Right renal cortex interstitium (tissue), 3 donors: Measurements from ENCODE around the gene DOCK7. TPM values are rescaled to one million over a fixed set of nuclear protein-coding genes. Genes with fewer than 3 reads are reported as not detected.
"Not testable (repeated sequence)": the region's sequence is repeated elsewhere in the genome, so short reads cannot be mapped to it uniquely, and the experiment has no call there.

Experiments used
- DNase-seq, 3 donors: peaks; one replicate each; pipeline ENCODE4 v3.0.0-alpha.2; 2013; ENCODE audit warnings: low read depth in 3 of 3, low spot score in 2 of 3
- polyA plus RNA-seq, 3 donors: library from polyadenylated mRNA; unstranded; fragments of 120-200 nt; gene quantifications; one replicate each; pipeline ENCODE4 v1.2.1, GENCODE V29; 2013; ENCODE audit not compliant: insufficient read length in 3 of 3

DOCK7 gene
- polyA plus RNA-seq, 3 donors, result 49.8 to 67.5 (median 56.0) TPM

DNA sequence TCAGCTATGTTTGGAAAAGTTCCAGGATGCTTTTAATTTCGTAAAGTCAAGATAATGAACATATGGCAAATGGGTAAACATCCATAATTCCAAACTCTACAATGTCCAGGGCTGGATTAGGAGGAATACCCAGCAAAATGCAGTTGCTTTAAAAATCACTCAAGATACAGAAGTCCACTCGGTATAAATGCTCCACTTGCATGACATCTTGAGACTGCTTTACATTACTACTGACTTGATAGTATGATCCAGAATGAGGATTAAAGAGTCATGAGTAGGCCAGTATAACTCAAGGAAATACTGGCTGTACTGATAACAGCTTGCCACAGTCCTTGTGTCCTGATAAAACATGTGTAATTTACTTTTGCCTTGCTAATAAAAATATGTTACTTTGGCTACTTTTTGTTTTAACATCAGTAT, 149.1 kb downstream of the DOCK7 start:
- DNase-seq, result no peak

DNA sequence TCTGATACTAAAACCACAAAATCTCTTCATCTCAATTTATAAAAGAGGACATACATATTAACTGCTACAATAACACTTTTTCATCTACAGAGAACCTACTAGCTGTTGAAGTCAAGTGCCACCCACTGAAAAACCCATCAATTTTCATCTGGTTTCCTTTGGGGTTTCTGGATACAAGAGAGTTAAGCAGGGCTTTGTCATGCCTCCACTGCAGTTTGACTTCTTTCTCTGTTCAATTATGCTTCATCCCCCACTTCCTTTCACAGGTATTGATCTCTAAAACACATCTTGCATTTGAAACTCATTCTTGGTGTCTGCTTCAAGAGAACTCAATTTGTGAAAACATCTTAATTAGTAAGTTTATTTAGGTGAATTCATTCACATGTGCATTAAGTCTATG, 151.3 kb downstream of the DOCK7 start:
- no peak for DNase-seq

DNA sequence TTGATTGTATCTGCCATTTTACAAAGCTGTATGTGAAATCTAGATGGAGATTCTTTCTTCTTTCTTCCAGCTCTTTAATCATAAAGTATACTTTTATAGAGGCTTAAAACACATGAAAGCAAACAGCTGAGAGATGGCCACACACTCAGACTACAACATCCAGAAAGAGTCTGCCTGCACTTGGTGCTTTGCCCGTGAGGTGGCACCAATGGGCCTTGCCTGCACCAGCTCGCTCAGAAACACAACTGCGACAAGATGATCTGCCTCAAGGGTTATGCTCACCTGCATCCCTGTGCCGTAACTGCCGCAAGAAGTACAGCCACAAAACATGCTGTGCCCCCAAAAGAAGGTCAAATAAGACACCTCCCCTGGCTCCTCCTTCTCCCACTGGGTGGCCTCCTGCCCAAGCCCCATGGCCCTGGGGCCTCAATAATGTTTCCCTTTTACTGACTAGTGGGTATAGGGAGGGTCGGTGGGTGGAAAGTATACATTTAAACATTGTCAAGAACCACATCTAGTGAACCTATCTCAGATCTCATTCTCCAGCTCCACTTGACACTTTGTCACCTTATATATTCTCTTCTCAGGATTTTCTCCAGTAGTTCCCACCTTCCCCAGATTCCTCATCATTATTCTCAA, 157.6 kb downstream of the DOCK7 start:
- peak in 1 of 3 donors; percentile 10 for DNase-seq

DNA sequence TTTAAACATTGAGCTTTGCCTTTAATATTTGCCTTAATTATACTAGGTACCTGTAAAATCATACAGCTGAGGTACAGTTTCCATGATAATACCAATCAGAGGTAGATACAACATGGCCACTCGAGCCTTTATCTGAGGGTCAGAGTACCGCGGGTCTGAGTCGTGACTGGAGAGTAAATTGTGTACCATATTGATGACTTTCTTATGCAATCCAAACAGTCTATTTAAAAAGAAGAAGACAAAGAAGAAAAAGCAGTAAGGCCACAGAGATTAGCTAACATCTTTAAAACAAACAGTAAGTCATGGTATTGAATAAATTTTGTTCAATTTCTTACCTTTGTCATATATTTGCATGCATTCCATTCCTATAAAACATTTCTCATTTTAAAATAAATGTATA, 159.0 kb downstream of the DOCK7 start:
- no peak for DNase-seq

DNA sequence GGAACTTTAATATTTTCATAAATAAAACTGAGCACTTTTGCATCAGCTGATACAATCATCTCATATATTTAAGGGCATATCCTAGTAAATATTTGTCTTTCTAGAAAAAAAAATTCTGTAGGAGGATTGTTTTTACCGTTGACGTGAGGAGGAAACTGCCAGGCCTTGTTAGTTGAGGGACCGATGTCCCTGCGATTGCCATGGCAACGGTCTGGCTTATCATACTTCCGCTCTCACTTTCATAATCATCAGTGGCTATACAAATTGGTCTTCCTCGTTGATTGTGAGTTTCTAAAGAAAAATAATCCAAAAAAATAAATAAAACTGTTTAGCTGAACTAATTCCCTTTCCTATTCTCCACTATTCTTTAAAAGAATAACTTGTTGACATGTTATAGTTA, 160.2 kb downstream of the DOCK7 start:
- DNase-seq, result no peak

DNA sequence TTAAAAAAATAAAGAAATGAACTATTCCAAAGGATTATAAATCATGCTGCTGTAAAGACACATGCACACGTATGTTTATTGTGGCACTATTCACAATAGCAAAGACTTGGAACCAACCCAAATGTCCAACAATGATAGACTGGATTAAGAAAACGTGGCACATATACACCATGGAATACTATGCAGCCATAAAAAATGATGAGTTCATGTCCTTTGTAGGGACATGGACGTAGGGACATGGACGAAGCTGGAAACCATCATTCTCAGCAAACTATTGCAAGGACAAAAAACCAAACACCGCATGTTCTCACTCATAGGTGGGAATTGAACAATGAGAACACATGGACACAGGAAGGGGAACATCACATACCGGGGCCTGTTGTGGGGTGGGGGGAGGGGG, 160.8 kb downstream of the DOCK7 start:
- not testable (repeated sequence) for DNase-seq

DNA sequence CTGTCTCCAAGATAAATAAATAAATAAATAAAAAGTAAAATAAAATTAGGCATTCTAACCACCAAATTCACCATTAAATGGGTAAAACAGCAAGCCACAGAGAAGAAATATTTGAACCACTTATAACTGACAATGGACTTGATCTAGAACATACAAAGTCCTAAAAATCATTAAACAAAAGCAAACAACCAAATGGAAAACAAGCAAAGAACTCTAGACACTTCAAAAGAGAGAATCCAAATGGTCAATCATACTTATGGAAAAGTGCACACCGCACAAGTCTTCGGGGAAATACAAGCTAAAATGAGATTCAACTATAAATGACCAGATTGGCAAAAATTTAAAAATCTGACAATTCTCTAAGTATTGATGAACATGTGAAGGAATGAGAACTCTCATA, 164.3 kb downstream of the DOCK7 start:
- no peak for DNase-seq

DNA sequence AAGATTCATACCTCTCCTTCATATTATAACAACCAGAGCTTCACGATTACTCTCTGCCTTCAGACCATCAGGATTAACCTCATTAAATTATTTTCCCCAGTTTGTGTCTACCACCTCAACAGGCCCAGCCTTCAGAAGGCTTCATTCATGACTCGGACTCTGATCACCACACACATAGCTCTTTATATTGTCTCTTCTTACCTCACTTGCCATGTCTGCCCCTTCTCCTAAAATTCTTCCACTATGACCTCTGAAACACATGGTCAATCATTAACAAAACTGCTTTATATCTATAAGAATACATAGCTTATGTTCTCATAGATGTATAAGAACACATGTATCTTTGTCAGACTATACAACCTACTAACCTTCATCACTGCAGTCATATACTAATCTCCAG, 171.6 kb downstream of the DOCK7 start:
- no peak for DNase-seq

DNA sequence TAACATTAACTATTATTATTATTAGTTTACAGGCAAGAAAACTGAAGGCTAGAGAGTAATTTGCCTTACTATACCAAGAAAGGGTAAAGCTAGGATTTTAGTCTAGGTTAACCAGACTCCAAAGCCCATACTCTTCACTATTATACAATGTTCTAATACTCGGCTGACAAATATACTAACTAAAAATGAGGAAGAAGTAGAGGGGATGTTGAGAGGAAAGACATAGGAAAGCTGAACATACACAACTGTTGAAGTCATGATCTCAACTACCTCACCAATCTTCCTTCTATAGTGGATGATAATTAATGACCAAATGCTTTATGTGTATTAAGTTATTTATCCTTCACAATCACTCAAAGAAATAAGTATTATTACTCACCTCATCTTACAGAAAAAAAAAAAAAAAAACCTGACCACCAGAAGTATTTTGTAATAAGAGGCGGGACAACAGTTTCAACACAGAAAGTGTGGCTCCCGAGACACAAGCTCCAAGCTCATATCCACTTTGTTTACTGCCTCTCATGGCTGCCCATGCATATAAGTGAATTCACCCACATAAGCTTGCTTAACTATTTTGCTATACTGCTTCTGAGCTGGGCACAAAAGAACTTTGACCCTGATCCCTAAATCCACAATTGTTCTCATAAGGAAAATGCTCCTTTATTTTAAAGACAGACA, 173.3 kb downstream of the DOCK7 start:
- DNase-seq, result peak in 1 of 3 donors; percentile 2

DNA sequence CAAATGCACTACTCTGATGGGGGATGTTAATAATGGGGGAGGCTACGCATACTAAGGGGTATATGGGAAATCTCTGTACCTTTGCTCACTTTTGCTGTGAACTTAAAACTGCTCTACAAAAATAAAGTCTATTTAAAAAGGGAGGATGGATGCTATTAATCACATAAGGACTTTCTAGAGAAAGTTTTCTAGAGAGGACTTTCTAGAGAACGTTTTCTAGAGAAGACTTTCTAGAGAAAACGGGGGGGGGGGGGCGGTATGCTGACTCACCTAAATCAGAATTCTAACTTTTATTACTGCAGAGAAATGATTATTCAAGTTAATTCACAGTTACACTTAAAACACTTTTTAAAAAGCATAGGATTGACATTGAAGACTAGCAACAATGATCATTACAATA, 175.2 kb downstream of the DOCK7 start:
- no peak for DNase-seq

DNA sequence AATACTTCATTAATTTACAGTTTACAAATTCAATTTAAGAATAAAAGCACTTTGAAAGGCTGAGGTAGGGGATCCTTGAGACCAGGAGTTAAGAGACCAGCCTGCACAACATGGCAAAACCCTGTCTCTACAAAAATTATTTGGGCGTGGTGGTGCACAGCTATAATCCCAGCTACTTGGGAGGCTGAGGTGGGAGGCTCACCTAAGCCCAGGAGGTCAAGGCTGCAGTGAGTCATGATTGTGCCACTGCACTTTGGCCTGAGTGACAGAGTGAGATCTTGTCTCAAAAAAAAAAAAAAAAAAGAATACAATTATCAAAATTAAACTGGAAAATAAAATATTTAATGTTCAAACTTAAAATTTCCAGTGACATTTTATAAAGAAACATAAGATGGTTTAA, 179.2 kb downstream of the DOCK7 start:
- DNase-seq, result no peak

DNA sequence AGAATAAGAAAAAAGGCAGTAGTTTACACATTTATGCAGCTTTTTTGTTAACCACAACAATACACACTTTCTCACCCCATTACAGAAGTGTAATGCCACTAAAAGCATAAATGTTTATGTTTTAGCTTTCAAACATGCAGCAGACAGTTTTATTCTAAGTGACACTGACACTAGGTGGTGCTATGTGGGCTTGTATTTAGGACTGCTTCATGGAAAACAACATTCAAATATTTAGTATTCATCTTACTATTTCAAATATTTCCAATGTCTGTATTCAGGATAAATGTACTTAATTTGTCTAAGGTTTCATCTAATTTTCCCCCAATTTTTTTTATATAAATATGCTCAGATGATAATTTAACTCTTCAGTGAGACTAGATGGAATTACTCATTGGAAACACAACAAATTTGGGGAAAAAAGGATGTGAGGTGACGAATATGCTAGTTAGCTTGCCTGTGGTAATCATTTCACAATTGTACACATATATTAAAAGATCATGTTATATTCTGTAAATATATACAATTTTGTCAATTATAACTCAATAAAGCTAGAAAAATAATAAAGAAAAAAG, 179.9 kb downstream of the DOCK7 start:
- peak in 1 of 3 donors; percentile 9 for DNase-seq

DNA sequence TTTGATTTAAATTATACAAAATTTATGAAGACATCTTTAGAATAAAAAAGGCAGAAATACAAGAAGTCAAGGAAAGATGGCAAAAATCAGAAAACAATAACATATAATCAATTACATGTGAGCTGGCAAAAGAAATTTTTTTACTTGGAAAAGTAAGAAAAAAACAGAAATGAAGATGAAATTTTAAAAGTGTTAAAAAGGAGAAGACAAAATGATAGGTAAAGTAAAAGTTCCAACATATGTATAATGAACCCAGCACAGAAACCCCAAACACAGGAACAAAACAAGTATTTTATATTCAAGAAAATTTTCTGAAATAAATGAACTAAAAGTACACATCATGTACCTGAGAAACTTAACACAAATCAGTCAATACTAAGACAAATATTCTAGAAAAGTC, 188.0 kb downstream of the DOCK7 start:
- no peak for DNase-seq

DNA sequence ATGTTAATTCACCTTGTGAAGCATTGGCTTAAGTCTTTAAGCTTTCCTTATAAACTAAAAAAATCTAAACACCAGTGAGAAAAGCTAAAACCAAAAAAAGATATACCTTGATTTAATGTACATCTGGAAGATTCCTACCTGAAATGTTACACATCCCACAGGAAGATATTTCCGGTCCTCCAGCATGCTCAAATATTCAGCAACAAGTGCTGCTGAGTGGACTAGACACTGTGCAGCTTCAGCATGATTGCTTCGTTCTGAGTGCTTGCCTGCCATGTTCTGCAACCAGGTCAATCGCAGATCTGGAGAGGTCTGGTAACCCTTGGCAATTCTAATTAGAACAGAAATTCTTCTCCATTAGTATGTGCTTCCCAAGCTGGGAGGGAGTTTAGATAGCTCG, 194.0 kb downstream of the DOCK7 start:
- DNase-seq, result no peak

DNA sequence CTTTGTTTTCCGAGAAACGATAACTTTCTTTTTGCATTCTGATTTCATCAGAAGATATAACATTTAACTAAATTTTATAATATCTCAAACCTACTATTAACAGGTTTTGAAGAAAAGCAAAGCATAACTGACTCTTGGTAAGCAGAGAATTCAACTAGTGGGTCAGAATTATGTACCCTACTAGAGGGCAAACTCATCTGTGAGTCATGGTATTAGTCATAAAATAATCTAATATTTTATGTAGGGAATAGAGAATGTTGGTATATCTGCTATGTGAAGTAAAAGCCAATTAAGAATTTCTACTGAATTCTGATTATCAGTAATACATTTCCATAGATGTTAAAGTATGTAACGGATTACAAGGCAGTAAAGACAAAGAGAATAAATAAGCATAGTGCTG, 194.5 kb downstream of the DOCK7 start:
- no peak for DNase-seq

DNA sequence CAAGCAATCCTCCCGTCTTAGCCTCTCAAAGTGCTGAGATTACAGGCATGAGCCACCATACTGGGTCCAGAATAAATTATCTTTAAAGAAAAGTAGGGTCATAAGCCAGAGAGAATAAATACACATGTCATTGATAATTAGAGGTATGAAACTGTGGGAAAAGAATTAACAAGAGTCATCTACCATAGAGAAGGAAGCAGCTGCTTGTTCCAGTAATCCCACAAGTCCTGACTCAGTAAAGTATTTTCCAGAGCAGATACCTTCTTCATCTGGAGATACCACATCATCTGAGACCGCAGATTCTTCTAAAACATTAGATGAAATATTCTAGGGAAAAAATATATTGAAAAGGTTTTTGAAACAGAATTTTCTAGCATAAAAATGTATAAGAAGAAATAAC, 195.7 kb downstream of the DOCK7 start:
- DNase-seq, result no peak

DNA sequence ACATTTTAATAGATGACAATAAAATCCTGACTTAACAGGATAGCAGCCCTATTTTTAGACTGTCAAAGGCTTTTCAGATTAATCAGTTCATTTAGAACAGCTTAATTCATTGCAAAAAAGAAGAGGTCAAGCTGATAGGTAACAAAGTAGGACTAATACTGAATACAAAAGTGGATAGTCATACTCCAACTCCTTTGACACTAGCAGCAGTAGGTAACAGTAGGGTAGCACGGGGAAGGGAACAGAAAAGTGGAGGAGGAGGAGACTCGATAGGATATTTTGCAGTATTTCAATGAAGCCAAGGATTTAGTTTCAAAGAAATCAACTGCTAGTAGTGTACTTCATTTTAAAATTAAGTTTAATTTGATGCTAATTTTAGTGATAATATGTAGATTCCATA, 200.2 kb downstream of the DOCK7 start:
- DNase-seq, result no peak

DNA sequence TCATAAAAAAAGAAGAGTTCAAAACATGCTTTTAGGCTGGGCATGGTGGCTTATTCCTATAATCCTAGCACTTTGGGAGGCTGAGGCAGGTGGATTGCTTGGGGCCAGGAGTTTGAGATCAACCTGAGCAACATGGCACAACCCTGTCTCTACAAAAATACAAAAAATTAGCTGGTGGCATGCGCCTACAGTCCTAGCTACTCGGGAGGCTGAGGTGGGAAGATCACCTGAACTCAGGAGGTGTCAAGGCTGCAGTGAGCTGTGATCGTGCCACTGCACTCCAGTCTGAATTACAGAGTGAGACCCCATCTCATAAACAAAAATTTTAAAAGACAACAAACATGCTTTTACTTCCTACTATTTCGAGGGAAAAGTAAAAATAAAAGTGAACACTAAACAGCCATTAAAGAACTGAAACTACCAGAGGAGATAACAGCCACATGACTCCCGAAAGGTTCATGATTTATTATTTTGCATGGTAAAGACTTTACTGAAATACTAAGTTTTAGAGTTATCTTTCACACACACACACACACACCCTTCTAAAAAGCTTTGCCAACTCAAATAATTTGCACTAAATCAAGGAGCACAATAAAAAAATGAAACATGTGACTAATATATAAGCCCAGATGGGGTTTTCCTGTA, 203.2 kb downstream of the DOCK7 start:
- DNase-seq, result no peak

DNA sequence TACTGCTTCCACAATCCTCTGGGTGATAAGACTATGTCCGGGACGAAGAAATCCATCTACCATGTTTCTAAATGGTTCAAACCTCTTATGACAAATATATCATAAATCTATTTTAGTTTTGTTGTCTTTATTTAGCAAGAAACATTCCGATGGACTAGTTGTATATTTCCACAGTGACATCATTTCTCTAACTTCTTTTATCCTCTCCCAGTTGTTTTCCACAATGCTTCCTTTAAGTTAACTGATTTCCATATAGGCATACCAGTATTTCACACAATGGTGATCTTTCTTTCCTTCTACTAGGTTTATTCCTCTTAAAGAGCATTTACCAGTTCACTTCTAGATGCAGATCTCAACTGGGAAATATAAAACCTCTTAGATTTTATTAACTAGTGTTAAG, 206.5 kb downstream of the DOCK7 start:
- DNase-seq, result no peak

DNA sequence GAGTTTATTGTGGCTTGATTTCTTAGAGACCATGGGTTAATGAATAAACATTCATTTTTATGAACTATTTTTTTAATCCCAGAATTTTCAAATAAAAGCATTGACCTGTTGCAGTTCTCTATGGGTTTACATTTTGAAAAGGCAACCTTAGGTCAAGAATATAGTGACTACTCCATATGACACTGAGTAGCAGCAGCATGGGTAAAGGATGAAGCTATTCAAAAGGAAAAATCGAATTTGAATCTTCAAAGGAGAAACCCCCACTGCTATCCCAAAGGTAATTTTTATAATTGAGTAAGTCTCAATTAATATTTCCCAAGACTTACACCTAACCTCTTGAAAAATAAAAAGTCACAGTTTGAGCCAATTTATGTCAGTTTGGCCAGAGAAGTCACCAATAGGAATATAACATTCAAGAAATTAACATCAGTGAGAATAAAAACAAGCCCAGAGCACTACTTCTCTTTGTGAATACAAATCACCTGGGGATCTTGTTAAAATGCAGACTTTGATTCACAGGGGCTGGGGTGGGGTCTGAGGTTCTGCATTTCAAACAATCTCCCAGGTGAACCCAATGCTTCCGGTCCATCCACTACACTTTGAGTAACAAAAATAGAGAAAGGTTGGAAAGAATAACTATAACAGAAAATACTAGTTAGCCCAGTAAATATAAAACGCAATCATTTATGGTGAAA, 211.5 kb downstream of the DOCK7 start:
- DNase-seq, result no peak

DNA sequence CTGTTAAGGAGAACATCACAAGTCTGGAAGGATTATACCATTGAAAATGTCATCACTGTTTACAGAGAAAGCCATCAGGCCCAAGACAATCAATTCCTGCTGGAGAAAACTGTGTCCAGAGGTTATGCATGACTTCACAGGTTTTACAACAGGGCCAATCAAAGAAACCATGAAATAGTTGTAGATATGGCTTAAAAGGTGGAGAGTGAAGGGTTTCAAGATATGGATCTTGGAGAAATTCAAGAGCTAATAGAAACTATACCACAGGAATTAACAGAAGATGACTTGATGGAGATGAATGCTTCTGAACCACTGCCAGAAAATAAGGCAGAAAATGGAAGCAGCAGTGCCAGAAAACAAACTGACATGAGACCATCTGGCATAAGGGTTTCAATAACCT, 221.1 kb downstream of the DOCK7 start:
- no peak for DNase-seq
